Endodermal cell (in vitro differentiated cells): ENCODE data around the gene AKAP3. TPM values are rescaled to one million over a fixed set of nuclear protein-coding genes. Genes with fewer than 3 reads are reported as not detected.

Experiments
- DNase-seq: peaks from one replicate; pipeline ENCODE4 v3.0.0-alpha.2; 2017
- H3K27ac ChIP-seq: 2 replicates; pipeline ENCODE4 v1.5.1; 2013; ENCODE audit warnings: mild to moderate bottlenecking, low read depth, low read length, moderate library complexity
- H3K27me3 ChIP-seq: 2 replicates; pipeline ENCODE4 v1.6.1; 2013; ENCODE audit warnings: mild to moderate bottlenecking, low read length, moderate library complexity; ENCODE audit not compliant: insufficient read depth, control insufficient read depth, poor library complexity, severe bottlenecking
- H3K36me3 ChIP-seq: 2 replicates; pipeline ENCODE4 v1.7.0; 2013; ENCODE audit warnings: mild to moderate bottlenecking, low read length, moderate library complexity; ENCODE audit not compliant: control insufficient read depth, insufficient read depth
- H3K4me1 ChIP-seq: one replicate; pipeline ENCODE4 v1.7.0; 2013; ENCODE audit warnings: low read length; ENCODE audit not compliant: control insufficient read depth, insufficient read depth
- H3K4me3 ChIP-seq: 2 replicates; pipeline ENCODE4 v1.5.1; 2013; ENCODE audit warnings: mild to moderate bottlenecking, low read length, moderate library complexity
- H3K9ac ChIP-seq: 2 replicates; pipeline ENCODE4 v1.6.1; 2013; ENCODE audit warnings: mild to moderate bottlenecking, low read length, moderate library complexity; ENCODE audit not compliant: poor library complexity, severe bottlenecking; ENCODE audit errors: extremely low read depth
- H3K9me3 ChIP-seq: 2 replicates; pipeline ENCODE4 v1.6.1; 2013; ENCODE audit warnings: mild to moderate bottlenecking, low read length, moderate library complexity; ENCODE audit not compliant: control insufficient read depth
- H3K27ac Mint-ChIP-seq: 2 replicates; pipeline ENCODE4 v1.8.0; 2020; ENCODE audit warnings: mixed read lengths
- H3K27me3 Mint-ChIP-seq: 2 replicates; pipeline ENCODE4 v1.8.0; 2021; ENCODE audit warnings: mild to moderate bottlenecking, mixed read lengths; ENCODE audit not compliant: insufficient read depth
- H3K36me3 Mint-ChIP-seq: 2 replicates; pipeline ENCODE4 v1.8.0; 2020; ENCODE audit warnings: low read depth, mixed read lengths
- H3K4me1 Mint-ChIP-seq: 2 replicates; pipeline ENCODE4 v1.8.0; 2020; ENCODE audit warnings: mixed read lengths
- H3K4me3 Mint-ChIP-seq: 2 replicates; pipeline ENCODE4 v1.8.0; 2020; ENCODE audit warnings: mild to moderate bottlenecking, moderate library complexity, mixed read lengths
- H3K9me3 Mint-ChIP-seq: 2 replicates; pipeline ENCODE4 v1.8.0; 2020; ENCODE audit warnings: mild to moderate bottlenecking, mixed read lengths
- WGBS, 2 experiments: methylation state at CpG; one replicate each; pipeline versions ENCODE4 v1.1.5 to v1.1.7; 2013; ENCODE audit warnings: missing lambda C conversion rate in 2 of 2, mixed read lengths in 1 of 2; ENCODE audit not compliant: insufficient coverage in 1 of 2, insufficient read length in 1 of 2; 5-methylcytosine and 5-hydroxymethylcytosine counted together
- total RNA-seq, 2 donors: library from RNA; stranded (reverse); fragmentation: NEBNext Ultra II Directional in 1 of 2; extraction: Animal tissue kit (Norgen Biotek cat#: 25700) in 1 of 2; gene quantifications; 2 replicates in 1 of 2; 3 replicates in 1 of 2; pipeline ENCODE4 v1.2.1, GENCODE V29; 2021
- TF ChIP-seq, protein P1 (sequence below): fragments of 200-600 bp; sonication (generic); conservative IDR thresholded peaks from 2 replicates; pipeline ENCODE4 v1.5.0; 2021; ENCODE audit warnings: antibody characterized with exemption, mild to moderate bottlenecking

The AKAP3 gene
- total RNA-seq, 2 donors from 2014 or later: 0.69 to 3.4 TPM

DNA sequence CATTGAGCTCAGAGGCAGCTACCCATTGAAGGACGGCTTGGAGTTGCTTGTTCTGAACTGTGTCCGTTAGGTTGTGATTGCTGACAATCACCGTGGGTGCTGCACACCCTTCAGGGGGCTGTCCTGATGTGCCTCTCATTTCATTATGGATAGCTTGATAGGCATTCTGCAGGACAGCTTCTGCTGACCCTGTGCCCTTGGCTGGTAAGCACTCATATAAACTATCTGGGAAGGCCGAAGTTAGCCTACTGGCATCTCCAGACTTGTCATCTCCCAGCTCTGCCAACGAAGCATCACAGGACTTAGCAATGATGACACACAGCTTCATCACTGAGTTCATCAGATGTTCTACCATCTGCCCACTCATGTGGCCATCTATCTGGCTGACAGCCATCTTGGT is 22.3 kb downstream of the AKAP3 start:
- H3K4me1 ChIP-seq: no peaks in the 10 kb centered on the region
- Mint-ChIP-seq H3K9me3 (peaks cover 25% of the 10 kb centered on the region), H3K36me3 (no peaks in the 10 kb centered on the region), H3K4me1 (peaks cover 10% of the 10 kb centered on the region), H3K4me3 (no peak overlapping the region), H3K27me3 (peaks cover 18% of the 10 kb centered on the region), H3K27ac (no peak overlapping the region)
- H3K27ac ChIP-seq: no peak overlapping the region
- TF ChIP-seq, protein P1, sequence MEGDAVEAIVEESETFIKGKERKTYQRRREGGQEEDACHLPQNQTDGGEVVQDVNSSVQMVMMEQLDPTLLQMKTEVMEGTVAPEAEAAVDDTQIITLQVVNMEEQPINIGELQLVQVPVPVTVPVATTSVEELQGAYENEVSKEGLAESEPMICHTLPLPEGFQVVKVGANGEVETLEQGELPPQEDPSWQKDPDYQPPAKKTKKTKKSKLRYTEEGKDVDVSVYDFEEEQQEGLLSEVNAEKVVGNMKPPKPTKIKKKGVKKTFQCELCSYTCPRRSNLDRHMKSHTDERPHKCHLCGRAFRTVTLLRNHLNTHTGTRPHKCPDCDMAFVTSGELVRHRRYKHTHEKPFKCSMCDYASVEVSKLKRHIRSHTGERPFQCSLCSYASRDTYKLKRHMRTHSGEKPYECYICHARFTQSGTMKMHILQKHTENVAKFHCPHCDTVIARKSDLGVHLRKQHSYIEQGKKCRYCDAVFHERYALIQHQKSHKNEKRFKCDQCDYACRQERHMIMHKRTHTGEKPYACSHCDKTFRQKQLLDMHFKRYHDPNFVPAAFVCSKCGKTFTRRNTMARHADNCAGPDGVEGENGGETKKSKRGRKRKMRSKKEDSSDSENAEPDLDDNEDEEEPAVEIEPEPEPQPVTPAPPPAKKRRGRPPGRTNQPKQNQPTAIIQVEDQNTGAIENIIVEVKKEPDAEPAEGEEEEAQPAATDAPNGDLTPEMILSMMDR: no peak
- H3K36me3 ChIP-seq: no peaks in the 10 kb centered on the region
- WGBS, 2 experiments: 93 to 96% methylated on average over 4 to 5 of the region's 5 CpGs
- H3K9ac ChIP-seq: no peak overlapping the region
- H3K27me3 ChIP-seq: peaks cover 30% of the 10 kb centered on the region
- no peak for DNase-seq
- H3K9me3 ChIP-seq: peaks cover 11% of the 10 kb centered on the region
- no peak overlapping the region for H3K4me3 ChIP-seq

DNA sequence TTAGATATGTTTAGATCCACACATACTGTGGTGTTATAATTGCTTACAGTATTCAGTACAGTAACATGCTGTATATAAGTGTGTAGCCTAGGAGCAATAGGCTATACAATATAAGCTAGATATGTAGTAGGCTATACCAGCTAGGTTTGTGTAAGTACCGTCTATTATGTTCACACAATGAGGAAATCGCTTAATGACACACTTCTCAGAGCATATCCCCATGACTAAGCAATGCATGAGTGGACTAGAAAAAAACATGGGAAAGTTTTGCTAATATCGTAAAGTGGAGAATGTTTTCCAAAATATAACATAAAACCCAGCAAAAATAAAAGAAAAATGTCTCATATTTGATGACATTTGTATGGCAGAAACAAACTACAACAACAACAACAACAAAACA is 27.3 kb downstream of the AKAP3 start:
- H3K4me3 ChIP-seq: no peak overlapping the region
- H3K9ac ChIP-seq: no peak overlapping the region
- H3K9me3 Mint-ChIP-seq: no peaks in the 10 kb centered on the region
- 98% methylated on average over 2 of the region's 3 CpGs; no CpG with 5 or more reads in 1 of the 2 experiments for WGBS, 2 experiments
- no peak overlapping the region for H3K27ac Mint-ChIP-seq
- peaks cover 2% of the 10 kb centered on the region for H3K4me1 Mint-ChIP-seq
- no peak overlapping the region for H3K4me3 Mint-ChIP-seq
- no peaks in the 10 kb centered on the region for H3K36me3 ChIP-seq
- no peak for DNase-seq
- TF ChIP-seq, protein P1: no peak
- no peaks in the 10 kb centered on the region for H3K36me3 Mint-ChIP-seq
- no peaks in the 10 kb centered on the region for H3K9me3 ChIP-seq
- H3K4me1 ChIP-seq: no peaks in the 10 kb centered on the region
- H3K27ac ChIP-seq: no peak overlapping the region
- H3K27me3 ChIP-seq: peaks cover 14% of the 10 kb centered on the region
- peaks cover 5% of the 10 kb centered on the region for H3K27me3 Mint-ChIP-seq

DNA sequence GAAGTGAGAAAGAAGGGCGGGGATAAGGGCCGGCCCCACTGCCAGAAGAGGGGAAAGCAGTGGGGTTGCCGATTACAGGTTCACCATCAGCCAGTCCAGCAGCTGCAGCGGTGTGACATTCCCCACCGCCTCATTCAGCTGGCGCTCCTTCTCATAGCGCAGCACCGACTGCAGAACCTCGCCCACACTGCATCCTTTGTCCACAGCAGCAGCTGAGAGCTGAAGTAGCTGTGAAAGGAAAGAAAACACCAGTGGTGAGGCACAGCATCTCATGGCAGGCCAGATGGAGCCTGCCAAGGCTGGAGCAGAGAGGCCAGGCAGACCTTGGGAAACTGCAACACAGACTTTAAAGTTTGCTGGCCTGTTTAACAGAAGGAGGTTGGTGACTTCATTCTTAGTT is 33.2 kb downstream of the AKAP3 start:
- H3K27me3 ChIP-seq: no peaks in the 10 kb centered on the region
- no peaks in the 10 kb centered on the region for H3K9me3 ChIP-seq
- WGBS, 2 experiments: 95 to 96% methylated on average over 6 to 9 of the region's 9 CpGs
- Mint-ChIP-seq H3K27ac (no peak overlapping the region), H3K9me3 (no peaks in the 10 kb centered on the region), H3K36me3 (peaks cover 15% of the 10 kb centered on the region), H3K4me1 (no peaks in the 10 kb centered on the region), H3K4me3 (no peak overlapping the region), H3K27me3 (no peaks in the 10 kb centered on the region)
- H3K4me3 ChIP-seq: no peak overlapping the region
- H3K4me1 ChIP-seq: no peaks in the 10 kb centered on the region
- no peak for DNase-seq
- H3K36me3 ChIP-seq: no peaks in the 10 kb centered on the region
- TF ChIP-seq, protein P1: no peak
- no peak overlapping the region for H3K9ac ChIP-seq
- H3K27ac ChIP-seq: no peak overlapping the region
